SH-SY5Y (cell line): ENCODE data around the gene DSCAM.

Experiments
- GATA2 ChIP-seq: IDR thresholded peaks from 2 replicates; pipeline ENCODE4 v1.6.1; 2011; ENCODE audit warnings: mild to moderate bottlenecking, low read depth, low read length
- GATA3 ChIP-seq: IDR thresholded peaks from 2 replicates; pipeline ENCODE4 v1.6.1; 2011; ENCODE audit warnings: low read depth, mild to moderate bottlenecking, low read length, moderate library complexity

GRCh38 chr21:40886006-40886405 is 39.0 kb upstream of the DSCAM start:
- TF ChIP-seq GATA2 (no peak), GATA3 (no peak)
